Cardiac muscle cell (in vitro differentiated cells and primary cell): ENCODE measurements around the gene CERS5. TPM values are rescaled to one million over a fixed set of nuclear protein-coding genes. Genes with fewer than 3 reads are reported as not detected.
A peak's percentile ranks its signal among the peaks of the same experiment; 100 is the strongest.

Source experiments
- DNase-seq, 2 donors: peaks; one replicate each; pipeline versions ENCODE4 v3.0.0 to v3.0.0-alpha.2; 2010 to 2017; ENCODE audit warnings: low read depth in 1 of 2, low spot score in 1 of 2
- H3K27ac ChIP-seq: fragments of 200-600 bp; sonication (generic); 2 replicates; pipeline ENCODE4 v1.5.1; 2016
- H3K27me3 ChIP-seq: fragments of 200-600 bp; sonication (generic); 2 replicates; pipeline ENCODE4 v1.6.0; 2016; ENCODE audit warnings: control low read depth
- H3K36me3 ChIP-seq: fragments of 200-600 bp; sonication (generic); 2 replicates; pipeline ENCODE4 v1.5.1; 2016; ENCODE audit warnings: control low read depth
- H3K4me1 ChIP-seq: fragments of 200-600 bp; sonication (generic); 2 replicates; pipeline ENCODE4 v1.8.1; 2017; ENCODE audit warnings: low read depth, mild to moderate bottlenecking, mixed run types
- H3K4me3 ChIP-seq: fragments of 200-600 bp; sonication (generic); 2 replicates; pipeline ENCODE4 v1.5.1; 2016; ENCODE audit warnings: mild to moderate bottlenecking
- H3K9me3 ChIP-seq: fragments of 200-600 bp; sonication (generic); 2 replicates; pipeline ENCODE4 v1.5.1; 2017; ENCODE audit warnings: low read depth, mild to moderate bottlenecking, control low read depth
- CTCF ChIP-seq: IDR thresholded peaks from 2 replicates; pipeline ENCODE4 v1.5.1; 2012; ENCODE audit warnings: low read depth, mild to moderate bottlenecking, low read length
- polyA plus RNA-seq: library from polyadenylated mRNA; unstranded; fragments of >200 nt; fragmentation: Nextera tagmentation; extraction: Ambion mirVana; gene quantifications from 2 replicates; pipeline ENCODE4 v1.2.1, GENCODE V29; 2016
- total RNA-seq: library from RNA; depleted of rRNA; stranded (reverse); fragments of >200 nt; gene quantifications from 2 replicates; pipeline ENCODE4 v1.2.3, GENCODE V29; 2016

Gene CERS5
- total and polyA plus RNA-seq, 2 experiments from 2014 or later: 78.4 to 107 TPM

- Histone ChIP-seq H3K27me3 (no peaks in the 10 kb centered on the region), H3K27ac (peak overlapping the region; percentile 43), H3K4me1 (peaks cover 9% of the 10 kb centered on the region), H3K4me3 (no peak overlapping the region), H3K36me3 (no peaks in the 10 kb centered on the region), H3K9me3 (no peaks in the 10 kb centered on the region)
- DNase-seq: no peak
- TF ChIP-seq CTCF: no peak
These were observed 46.2 kb downstream of the CERS5 start for GRCh38 chr12:50120953-50121352.

GRCh38 chr12:50120521-50120920, 46.6 kb downstream of the CERS5 start:
- Histone ChIP-seq H3K36me3 (no peaks in the 10 kb centered on the region), H3K27me3 (no peaks in the 10 kb centered on the region), H3K9me3 (no peaks in the 10 kb centered on the region), H3K27ac (peak overlapping the region; percentile 43), H3K4me1 (peaks cover 9% of the 10 kb centered on the region), H3K4me3 (no peak overlapping the region)
- no peak for TF ChIP-seq CTCF
- no peak for DNase-seq

- H3K4me1 ChIP-seq: peaks cover 9% of the 10 kb centered on the region
- no peaks in the 10 kb centered on the region for H3K27me3 ChIP-seq
- no peaks in the 10 kb centered on the region for H3K9me3 ChIP-seq
- no peak overlapping the region for H3K27ac ChIP-seq
- no peak overlapping the region for H3K4me3 ChIP-seq
- TF ChIP-seq CTCF: no peak
- no peak for DNase-seq
- no peaks in the 10 kb centered on the region for H3K36me3 ChIP-seq
These were observed 47.8 kb downstream of the CERS5 start for GRCh38 chr12:50119387-50119786.

GRCh38 chr12:50117057-50117622, 50.0 kb downstream of the CERS5 start:
- no peak for TF ChIP-seq CTCF
- peak in 1 of 2 donors; percentile 50 for DNase-seq
- Histone ChIP-seq H3K4me3 (no peak overlapping the region), H3K27ac (peak overlapping the region; percentile 13), H3K9me3 (no peaks in the 10 kb centered on the region), H3K36me3 (no peaks in the 10 kb centered on the region), H3K4me1 (peaks cover 13% of the 10 kb centered on the region), H3K27me3 (no peaks in the 10 kb centered on the region)

- H3K27ac ChIP-seq: peak overlapping the region; percentile 93
- DNase-seq: peak in 1 of 2 donors; percentile 69
- H3K4me1 ChIP-seq: peaks cover 40% of the 10 kb centered on the region
- TF ChIP-seq CTCF: no peak
- no peaks in the 10 kb centered on the region for H3K9me3 ChIP-seq
- H3K4me3 ChIP-seq: peak overlapping the region; percentile 78
- H3K27me3 ChIP-seq: no peaks in the 10 kb centered on the region
- no peaks in the 10 kb centered on the region for H3K36me3 ChIP-seq
These were observed 54.5 kb downstream of the CERS5 start for GRCh38 chr12:50112456-50113218.
